ENCODE measurements around the gene P2RY2. TPM values are rescaled to one million over a fixed set of nuclear protein-coding genes. Genes with fewer than 3 reads are reported as not detected.

The P2RY2 gene
- total and polyA plus RNA-seq, 4 donors: 1.8 to 3.7 (median 2.2) TPM

- no peak overlapping the region for H3K9ac ChIP-seq (ENCODE audit: low read depth in 1 of 2, low read length in 2 of 2)
- TF ChIP-seq CTCF (IDR thresholded peaks at IDR 0.05; ENCODE audit: low read depth, low read length, missing input control): no peak
- H3K4me3 ChIP-seq (ENCODE audit: low read depth in 1 of 3, low read length in 3 of 3): no peak overlapping the region
- no peaks in the 10 kb centered on the region for H3K27me3 ChIP-seq (ENCODE audit: control insufficient read depth in 4 of 4, insufficient read depth in 4 of 4, low read length in 3 of 4)
- WGBS: 93% methylated on average over 5 of the region's 5 CpGs
- H3K4me1 ChIP-seq (ENCODE audit: control insufficient read depth in 4 of 4, insufficient read depth in 4 of 4, low read length in 3 of 4): peaks cover 3 to 25% (median 17%) of the 10 kb centered on the region in 4 donors
- no peaks in the 10 kb centered on the region for H3K36me3 ChIP-seq (ENCODE audit: control insufficient read depth in 4 of 4, insufficient read depth in 3 of 4, low read depth in 1 of 4, low read length in 3 of 4)
- H3K9me3 ChIP-seq (ENCODE audit: control insufficient read depth in 4 of 4, low read length in 3 of 4): no peaks in the 10 kb centered on the region
- DNase-seq (ENCODE audit: low spot score): no peak
- no peak overlapping the region for H3K27ac ChIP-seq (ENCODE audit: low read depth in 1 of 2, low read length in 2 of 2)
These were observed 3.9 kb downstream of the P2RY2 start for GRCh38 chr11:73221996-73222395.

- no peak overlapping the region for H3K27ac ChIP-seq (ENCODE audit: low read depth in 1 of 2, low read length in 2 of 2)
These were observed 6.1 kb downstream of the P2RY2 start for GRCh38 chr11:73223998-73224730.

GRCh38 chr11:73225001-73225686, 7.1 kb downstream of the P2RY2 start:
- Histone ChIP-seq H3K9ac (ENCODE audit: low read depth in 1 of 2, low read length in 2 of 2) (no peak overlapping the region), H3K9me3 (ENCODE audit: control insufficient read depth in 4 of 4, low read length in 3 of 4) (no peaks in the 10 kb centered on the region), H3K4me1 (ENCODE audit: control insufficient read depth in 4 of 4, insufficient read depth in 4 of 4, low read length in 3 of 4) (peaks cover 0 to 12% (median 7%) of the 10 kb centered on the region in 4 donors), H3K4me3 (ENCODE audit: low read depth in 1 of 3, low read length in 3 of 3) (no peak overlapping the region), H3K27me3 (ENCODE audit: control insufficient read depth in 4 of 4, insufficient read depth in 4 of 4, low read length in 3 of 4) (no peaks in the 10 kb centered on the region), H3K36me3 (ENCODE audit: control insufficient read depth in 4 of 4, insufficient read depth in 3 of 4, low read depth in 1 of 4, low read length in 3 of 4) (no peaks in the 10 kb centered on the region), H3K27ac (ENCODE audit: low read depth in 1 of 2, low read length in 2 of 2) (no peak overlapping the region)
- 67% methylated on average over 3 of the region's 3 CpGs for WGBS
- DNase-seq (ENCODE audit: low spot score): no peak
- TF ChIP-seq TAF1 (conservative IDR thresholded peaks at IDR 0.05): no peak

More at GRCh38 chr11:73223998-73224730, 6.1 kb downstream of the P2RY2 start:
- H3K4me3 ChIP-seq (ENCODE audit: low read depth in 1 of 3, low read length in 3 of 3): no peak overlapping the region
- peaks cover 0 to 15% (median 10%) of the 10 kb centered on the region in 4 donors for H3K4me1 ChIP-seq (ENCODE audit: control insufficient read depth in 4 of 4, insufficient read depth in 4 of 4, low read length in 3 of 4)
- no peak overlapping the region for H3K9ac ChIP-seq (ENCODE audit: low read depth in 1 of 2, low read length in 2 of 2)
- no peaks in the 10 kb centered on the region for H3K27me3 ChIP-seq (ENCODE audit: control insufficient read depth in 4 of 4, insufficient read depth in 4 of 4, low read length in 3 of 4)
- WGBS: 84% methylated on average over 10 of the region's 10 CpGs
- TF ChIP-seq MAX (IDR thresholded peaks at IDR 0.05) (no peak), TAF1 (conservative IDR thresholded peaks at IDR 0.05) (no peak)
- no peaks in the 10 kb centered on the region for H3K36me3 ChIP-seq (ENCODE audit: control insufficient read depth in 4 of 4, insufficient read depth in 3 of 4, low read depth in 1 of 4, low read length in 3 of 4)
- no peaks in the 10 kb centered on the region for H3K9me3 ChIP-seq (ENCODE audit: control insufficient read depth in 4 of 4, low read length in 3 of 4)
- DNase-seq (ENCODE audit: low spot score): no peak

GRCh38 chr11:73225851-73226250, 7.8 kb downstream of the P2RY2 start:
- 95% methylated on average over 7 of the region's 7 CpGs for WGBS
- no peak overlapping the region for H3K4me3 ChIP-seq (ENCODE audit: low read depth in 1 of 3, low read length in 3 of 3)
- H3K4me1 ChIP-seq (ENCODE audit: control insufficient read depth in 4 of 4, insufficient read depth in 4 of 4, low read length in 3 of 4): peaks cover 0 to 8% (median 6%) of the 10 kb centered on the region in 4 donors
- no peak overlapping the region for H3K27ac ChIP-seq (ENCODE audit: low read depth in 1 of 2, low read length in 2 of 2)
- no peak for DNase-seq (ENCODE audit: low spot score)
- TF ChIP-seq RXRA (IDR thresholded peaks at IDR 0.05) (no peak), EGR1 (IDR thresholded peaks at IDR 0.05; ENCODE audit: low read depth in 2 of 2) (no peak), GABPA (IDR thresholded peaks at IDR 0.05 in 1 of 2, conservative IDR thresholded peaks at IDR 0.05 in 1 of 2) (no peak), ZBTB33 (IDR thresholded peaks at IDR 0.05) (no peak), MAX (IDR thresholded peaks at IDR 0.05) (no peak), HNF4A (conservative IDR thresholded peaks at IDR 0.05) (no peak), TAF1 (conservative IDR thresholded peaks at IDR 0.05) (no peak), RAD21 (IDR thresholded peaks at IDR 0.05) (no peak)
- no peak overlapping the region for H3K9ac ChIP-seq (ENCODE audit: low read depth in 1 of 2, low read length in 2 of 2)
- no peaks in the 10 kb centered on the region for H3K9me3 ChIP-seq (ENCODE audit: control insufficient read depth in 4 of 4, low read length in 3 of 4)
- no peaks in the 10 kb centered on the region for H3K36me3 ChIP-seq (ENCODE audit: control insufficient read depth in 4 of 4, insufficient read depth in 3 of 4, low read depth in 1 of 4, low read length in 3 of 4)
- H3K27me3 ChIP-seq (ENCODE audit: control insufficient read depth in 4 of 4, insufficient read depth in 4 of 4, low read length in 3 of 4): no peaks in the 10 kb centered on the region

Measured in liver (tissue), 9 donors.